HG02571 (cell line): ENCODE measurements around the gene LTA4H.
A peak's percentile ranks its signal among the peaks of the same experiment; 100 is the strongest.

Experiments
- ATAC-seq: cut with Tn5 transposase; IDR thresholded peaks from one replicate; pipeline ENCODE4 v1.9.1; 2021; ENCODE audit warnings: mild to moderate bottlenecking, moderate library complexity; ENCODE audit not compliant: unreplicated experiment

The LTA4H gene

GRCh38 chr12:96060041-96060440 is 24.7 kb upstream of the LTA4H start:
- ATAC-seq = no peak

- no peak for ATAC-seq
Measured at GRCh38 chr12:96057986-96058553, 22.7 kb upstream of the LTA4H start.

GRCh38 chr12:96056646-96057455 is 21.5 kb upstream of the LTA4H start:
- no peak for ATAC-seq

- no peak for ATAC-seq
Measured at GRCh38 chr12:96054244-96054610, 18.8 kb upstream of the LTA4H start.

DNA sequence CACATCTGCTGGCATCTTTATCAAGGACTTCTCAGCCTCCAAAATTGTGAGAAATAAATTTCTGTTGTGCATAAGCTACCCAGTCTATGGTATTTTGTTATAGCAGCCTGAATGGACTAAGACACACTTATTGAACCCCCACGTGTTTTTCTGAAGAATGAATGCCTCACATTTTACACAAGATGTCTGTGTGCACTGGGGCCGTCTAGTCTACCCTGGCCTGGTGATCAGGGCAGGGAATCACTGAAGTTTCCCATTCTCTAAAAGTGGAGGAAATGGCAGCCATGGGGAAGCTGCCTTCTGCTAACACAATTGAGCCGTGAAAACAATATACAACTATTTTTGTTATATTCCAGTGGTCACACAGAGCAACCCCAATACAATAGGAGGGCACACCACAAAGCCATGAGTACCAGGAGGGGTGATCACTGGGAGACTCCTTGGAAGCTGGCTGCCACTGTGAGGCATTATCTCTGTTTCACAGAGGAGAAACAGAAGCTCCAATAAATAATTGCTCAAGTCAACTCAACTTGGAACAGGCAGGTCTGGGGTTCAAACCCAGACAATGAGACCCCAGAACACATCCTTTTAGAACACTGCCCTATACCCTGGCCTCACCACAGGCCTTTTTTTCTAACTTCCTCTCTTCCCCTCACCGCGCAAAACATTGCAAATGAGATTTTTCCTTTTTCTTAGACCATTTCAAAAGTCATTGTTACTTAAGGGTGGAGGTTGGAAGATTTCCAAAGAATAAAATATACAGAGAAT is 18.3 kb upstream of the LTA4H start:
- ATAC-seq = no peak

- ATAC-seq = no peak
Measured at GRCh38 chr12:96051756-96052485, 16.5 kb upstream of the LTA4H start.

DNA sequence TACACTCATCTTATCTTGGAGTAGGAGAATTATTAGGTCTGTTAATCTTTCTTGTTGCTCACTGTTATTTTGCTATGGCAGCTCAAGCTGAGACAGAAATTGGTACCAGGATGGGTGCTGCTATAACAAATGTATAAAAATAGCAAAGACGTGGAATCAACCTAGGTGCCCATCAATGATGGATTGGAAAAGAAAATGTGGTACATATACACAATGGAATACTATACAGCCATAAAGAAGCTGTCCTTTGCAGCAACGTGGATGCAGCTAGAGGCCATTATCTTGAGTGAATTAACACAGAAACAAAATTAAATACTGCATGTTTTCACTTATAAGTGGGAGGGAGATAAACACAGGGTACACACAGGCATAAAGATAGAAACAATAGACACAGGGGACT is 14.8 kb upstream of the LTA4H start:
- no peak for ATAC-seq

DNA sequence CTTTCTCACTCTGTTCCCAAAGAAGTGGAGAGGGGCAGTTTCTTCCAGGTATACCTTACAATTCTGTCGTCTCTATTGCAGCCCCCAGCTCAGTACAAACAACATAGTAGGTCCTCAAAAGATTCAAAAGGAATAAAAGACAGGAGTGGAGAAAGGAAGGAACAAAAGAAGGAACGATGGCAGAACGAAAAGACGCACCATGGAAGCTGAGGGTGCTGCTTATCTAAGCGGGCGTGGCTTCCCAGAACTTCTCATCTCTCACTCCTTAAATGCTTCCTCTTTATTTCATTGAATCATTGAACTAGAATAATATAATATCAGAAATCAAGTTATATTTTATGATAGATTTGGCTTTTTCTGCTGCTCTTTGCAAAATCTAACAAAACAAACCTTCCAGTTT is 13.7 kb upstream of the LTA4H start:
- ATAC-seq = no peak

- ATAC-seq = no peak
Measured at GRCh38 chr12:96048393-96048969, 13.1 kb upstream of the LTA4H start.

GRCh38 chr12:96047229-96048211 is 12.1 kb upstream of the LTA4H start:
- peak; percentile 76 for ATAC-seq

DNA sequence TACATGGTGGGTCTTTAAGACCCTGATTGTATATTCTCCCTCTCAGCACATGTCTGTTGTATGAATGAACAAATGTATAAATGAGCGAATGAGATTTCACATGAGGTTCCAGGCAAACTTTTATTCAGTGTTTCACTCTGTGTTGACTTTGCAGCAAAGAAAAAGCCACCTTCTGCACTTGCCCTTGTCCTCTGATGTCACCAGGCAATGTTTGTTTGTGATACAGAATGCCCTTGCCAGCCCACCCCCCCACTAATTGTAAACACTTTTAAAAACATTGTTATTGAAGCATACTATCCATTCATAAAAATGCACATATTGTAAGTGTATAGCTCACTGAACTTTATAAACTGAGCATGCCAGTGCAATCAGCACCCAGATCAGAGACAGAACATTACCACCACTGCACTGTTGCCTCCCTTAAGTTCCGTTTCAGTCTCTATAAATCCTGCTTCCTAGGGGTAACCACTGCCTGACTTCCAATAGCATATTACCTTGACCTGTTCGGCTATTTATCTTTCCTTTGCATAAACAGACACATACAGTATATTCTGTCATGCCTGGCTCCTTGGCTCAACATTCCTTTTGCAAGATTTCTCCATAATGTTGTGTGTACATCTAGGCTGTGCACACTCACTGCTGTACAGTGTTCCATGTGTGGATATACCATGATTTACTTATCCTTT is 11.3 kb upstream of the LTA4H start:
- ATAC-seq = no peak

- no peak for ATAC-seq
Measured at GRCh38 chr12:96045566-96045965, 10.2 kb upstream of the LTA4H start.

DNA sequence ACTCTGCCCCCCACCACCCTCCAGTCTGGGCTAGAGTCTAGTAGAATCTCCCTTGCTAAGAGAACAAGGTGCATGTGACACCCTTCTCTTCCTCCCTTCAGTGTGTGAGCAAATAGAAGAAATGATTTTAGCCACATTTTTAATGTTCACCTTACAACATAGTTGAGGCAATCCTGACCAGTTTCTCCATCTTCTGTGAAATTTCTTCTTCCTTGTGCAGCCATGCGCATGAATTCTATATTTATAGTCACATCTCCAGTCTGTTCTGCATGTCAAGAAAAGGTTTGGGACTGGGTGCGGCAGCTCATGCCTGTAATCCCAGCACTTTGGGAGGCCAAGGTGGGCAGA is 9.5 kb upstream of the LTA4H start:
- no peak for ATAC-seq

- ATAC-seq = no peak
Measured at GRCh38 chr12:96044017-96044942, 8.9 kb upstream of the LTA4H start.

GRCh38 chr12:96041181-96041580 is 5.8 kb upstream of the LTA4H start:
- no peak for ATAC-seq

DNA sequence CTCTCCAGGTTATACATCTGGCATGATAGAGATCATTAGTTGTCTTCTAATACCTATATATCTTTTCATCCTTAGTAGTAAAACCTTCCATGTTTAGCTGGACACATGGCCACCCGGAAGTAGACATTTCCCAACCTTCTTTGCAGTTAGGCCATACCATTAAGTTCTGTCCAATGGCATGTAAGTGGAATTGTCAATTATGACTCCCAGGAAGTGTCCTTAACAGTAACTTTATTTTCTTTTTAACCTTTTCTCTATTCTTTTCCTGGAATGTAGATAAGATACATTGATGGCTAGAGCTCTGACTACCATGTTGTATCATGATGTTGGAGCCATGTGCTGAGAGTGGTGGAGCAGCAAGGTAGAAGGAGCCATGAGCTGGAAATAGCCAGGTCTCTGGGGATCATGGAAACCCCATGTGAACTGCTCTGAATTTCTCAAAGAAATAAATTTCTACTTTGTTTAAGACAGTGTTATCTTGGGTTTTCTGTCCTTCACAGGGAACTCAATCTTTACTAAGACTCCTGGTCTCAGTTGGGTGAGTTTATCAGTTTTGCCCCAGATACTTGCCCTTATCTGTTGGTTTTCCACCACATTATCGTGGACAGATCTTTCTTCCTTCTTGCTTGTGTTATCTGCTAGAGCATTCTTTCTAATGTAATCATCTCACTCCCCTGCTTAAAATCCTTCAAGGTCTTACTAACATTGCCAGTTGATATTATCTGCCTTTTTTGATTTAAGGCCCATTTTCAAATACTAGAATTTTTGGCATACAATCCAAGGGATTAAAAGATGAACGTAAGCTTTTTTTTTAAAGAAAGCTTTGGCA is 5.1 kb upstream of the LTA4H start:
- no peak for ATAC-seq

DNA sequence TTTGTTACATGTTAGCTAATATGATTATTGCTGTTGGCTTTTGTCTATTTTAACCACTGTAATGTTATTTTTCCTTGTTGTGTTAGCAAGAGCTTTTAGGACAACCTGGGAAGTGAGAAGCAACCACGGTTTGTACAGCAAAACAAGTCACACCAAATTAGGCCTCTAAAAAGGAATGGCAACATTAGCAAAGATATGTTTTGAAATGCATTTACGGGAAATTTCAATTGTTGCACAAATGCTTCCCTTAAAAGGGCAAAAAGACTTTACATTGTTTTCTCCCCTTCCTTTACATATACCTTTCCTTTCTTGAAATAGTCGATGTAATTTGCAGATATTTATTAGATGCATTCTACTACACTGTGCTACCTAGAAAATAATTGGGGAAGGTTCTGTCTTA is 4.1 kb upstream of the LTA4H start:
- no peak for ATAC-seq
